Measurements from ENCODE around the gene KRT78. TPM values are rescaled to one million over a fixed set of nuclear protein-coding genes. Genes with fewer than 3 reads are reported as not detected.

Gene KRT78
- total RNA-seq, 4 donors from 2014 or later, result 10.8 TPM; not detected in 3

DNA sequence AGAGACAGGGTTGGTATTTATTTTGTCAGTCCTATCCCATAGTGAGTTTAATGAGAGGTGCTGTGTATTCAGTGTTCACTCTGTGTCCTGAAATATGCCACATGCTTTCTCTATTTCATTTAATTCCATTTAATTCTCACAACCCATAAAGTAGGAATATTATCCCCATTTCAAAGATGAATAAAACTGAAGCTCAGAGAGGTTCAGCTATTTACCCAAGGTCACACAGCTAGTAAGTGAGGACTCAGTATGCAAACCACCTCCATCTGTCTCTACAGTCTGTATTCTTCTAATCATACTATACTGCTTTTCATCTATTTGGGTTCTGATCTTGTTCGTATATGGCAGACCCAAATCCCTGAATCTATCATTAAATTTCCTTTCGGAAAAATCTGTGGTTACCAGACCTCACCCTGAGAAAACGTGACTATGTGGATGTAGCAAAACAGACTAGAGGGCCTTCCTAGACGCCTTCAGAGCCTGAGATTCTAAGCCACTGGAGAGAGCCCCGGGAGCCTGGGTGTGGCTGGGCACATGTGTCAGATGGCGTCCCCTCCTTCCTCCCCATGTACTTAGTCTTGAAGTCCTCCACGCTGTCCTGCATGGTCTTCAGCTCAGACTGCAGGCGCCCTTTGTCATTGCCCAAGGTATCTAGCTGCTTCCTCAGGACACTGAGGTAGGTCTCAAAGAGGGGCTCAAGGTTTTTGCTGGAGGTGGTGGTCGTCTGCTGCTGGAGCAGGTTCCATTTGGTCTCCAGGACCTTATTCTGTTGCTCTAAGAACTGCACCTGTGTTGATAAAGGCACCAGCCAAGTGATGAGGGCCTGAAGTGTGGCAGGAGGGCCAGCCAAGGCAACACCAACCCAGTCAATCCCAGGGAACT is 37.4 kb downstream of the KRT78 start:
- no peaks in the 10 kb centered on the region for H3K36me3 ChIP-seq
- H3K9me3 ChIP-seq, result no peaks in the 10 kb centered on the region
- TF ChIP-seq EP300 (IDR thresholded peaks at IDR 0.05) (no peak), POLR2A (IDR thresholded peaks at IDR 0.05) (no peak), CTCF (IDR thresholded peaks at IDR 0.05) (no peak)
- no peak for DNase-seq (ENCODE audit: low spot score in 2 of 2)
- no peaks in the 10 kb centered on the region for H3K27me3 ChIP-seq
- 85 to 89% methylated on average over 9 of the region's 9 CpGs for WGBS, 2 donors
- no peaks in the 10 kb centered on the region for H3K4me1 ChIP-seq
- H3K27ac ChIP-seq, result no peak overlapping the region
- H3K4me3 ChIP-seq, result no peak overlapping the region

DNA sequence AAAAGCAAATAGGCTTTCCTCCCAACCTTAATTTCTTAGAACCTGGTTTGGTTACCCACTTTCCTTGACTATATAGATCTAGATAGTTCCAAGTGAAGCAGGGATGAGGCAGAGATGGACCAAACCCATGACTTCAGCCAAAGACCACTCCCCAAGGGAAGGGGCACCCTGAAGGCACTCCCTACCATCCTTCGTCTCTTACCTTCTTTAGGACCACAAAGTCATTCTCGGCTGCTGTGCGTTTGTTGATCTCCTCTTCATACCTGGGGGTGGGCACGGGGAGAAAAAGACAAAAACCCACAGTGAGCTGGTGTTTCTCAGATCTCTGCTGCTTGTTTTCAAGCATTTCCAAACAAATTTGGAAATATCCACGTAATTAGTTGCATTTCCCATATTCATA is 38.2 kb downstream of the KRT78 start:
- TF ChIP-seq EP300 (IDR thresholded peaks at IDR 0.05) (no peak), CTCF (IDR thresholded peaks at IDR 0.05) (no peak), POLR2A (IDR thresholded peaks at IDR 0.05) (no peak)
- Histone ChIP-seq H3K4me1 (no peaks in the 10 kb centered on the region), H3K4me3 (no peak overlapping the region), H3K9me3 (no peaks in the 10 kb centered on the region), H3K36me3 (no peaks in the 10 kb centered on the region), H3K27ac (no peak overlapping the region), H3K27me3 (no peaks in the 10 kb centered on the region)
- DNase-seq (ENCODE audit: low spot score in 2 of 2), result no peak
- 67 to 72% methylated on average over 5 of the region's 5 CpGs for WGBS, 2 donors

DNA sequence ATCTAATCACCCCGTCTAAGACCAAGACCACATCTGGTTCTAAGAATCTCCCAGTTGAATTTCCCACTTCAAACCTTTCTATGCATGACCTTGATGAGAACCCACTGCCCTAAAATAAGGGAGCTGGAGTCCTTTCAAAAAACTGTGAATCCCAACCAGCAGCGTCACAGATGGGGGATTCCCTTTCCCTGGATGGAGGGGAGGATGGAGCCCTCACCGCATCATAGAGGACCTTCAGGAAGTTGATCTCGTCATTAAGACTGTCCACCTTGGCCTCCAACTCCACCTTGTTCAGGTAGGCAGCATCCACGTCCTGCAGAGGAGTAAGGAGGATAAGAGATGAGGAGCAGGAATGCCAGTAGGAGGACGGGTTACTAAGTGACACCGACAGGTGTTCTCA is 39.6 kb downstream of the KRT78 start:
- H3K36me3 ChIP-seq, result no peaks in the 10 kb centered on the region
- H3K4me1 ChIP-seq, result no peaks in the 10 kb centered on the region
- 82 to 85% methylated on average over 7 of the region's 7 CpGs for whole genome bisulfite sequencing, 2 donors
- H3K9me3 ChIP-seq, result no peaks in the 10 kb centered on the region
- H3K27ac ChIP-seq, result no peak overlapping the region
- TF ChIP-seq POLR2A (IDR thresholded peaks at IDR 0.05) (no peak), EP300 (IDR thresholded peaks at IDR 0.05) (no peak), CTCF (IDR thresholded peaks at IDR 0.05) (no peak)
- DNase-seq (ENCODE audit: low spot score in 2 of 2), result no peak
- no peak overlapping the region for H3K4me3 ChIP-seq
- no peaks in the 10 kb centered on the region for H3K27me3 ChIP-seq

DNA sequence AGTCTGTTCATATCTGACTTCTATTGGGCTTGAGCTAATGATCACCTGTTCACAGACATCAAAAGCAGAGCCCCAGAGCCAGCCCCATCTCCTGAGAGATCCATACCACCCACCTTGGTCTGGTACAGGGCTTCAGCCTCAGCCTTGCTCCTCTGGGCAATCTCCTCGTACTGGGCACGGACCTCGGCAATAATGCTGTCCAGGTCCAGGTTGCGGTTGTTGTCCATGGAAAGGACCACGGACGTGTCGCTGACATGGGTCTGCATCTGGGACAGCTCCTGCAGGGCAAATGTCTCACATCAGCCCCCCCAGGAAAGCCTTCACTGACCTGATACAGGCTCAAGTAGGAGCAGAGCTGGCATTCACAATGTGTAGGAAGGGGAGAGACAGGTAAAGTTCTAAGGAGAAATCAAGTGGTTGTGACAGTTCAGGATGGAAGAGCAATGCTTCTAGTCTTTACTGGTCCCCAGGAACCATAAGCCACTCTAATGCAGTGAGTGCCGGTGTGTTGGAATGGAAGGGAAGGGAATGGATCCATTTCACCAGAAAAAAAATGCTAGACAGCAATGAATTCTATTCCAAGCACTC is 40.1 kb downstream of the KRT78 start:
- Histone ChIP-seq H3K36me3 (no peaks in the 10 kb centered on the region), H3K4me3 (no peak overlapping the region), H3K27me3 (no peaks in the 10 kb centered on the region), H3K9me3 (no peaks in the 10 kb centered on the region), H3K27ac (no peak overlapping the region), H3K4me1 (no peaks in the 10 kb centered on the region)
- TF ChIP-seq POLR2A (IDR thresholded peaks at IDR 0.05), result no peak
- no peak for TF ChIP-seq CTCF (IDR thresholded peaks at IDR 0.05)
- TF ChIP-seq EP300 (IDR thresholded peaks at IDR 0.05), result no peak
- WGBS, 2 donors, result 84 to 93% methylated on average over 8 of the region's 8 CpGs
- DNase-seq (ENCODE audit: low spot score in 2 of 2), result no peak
